BE2C (cell line): Measurements from ENCODE around the gene SMARCD3. TPM values are rescaled to one million over a fixed set of nuclear protein-coding genes. Genes with fewer than 3 reads are reported as not detected.
A peak's percentile ranks its signal among the peaks of the same experiment; 100 is the strongest.

ENCODE experiments used
- DNase-seq: peaks from one replicate; pipeline ENCODE4 v3.0.0-alpha.2; 2020
- H3K27me3 ChIP-seq: fragments of 250-450 bp; sonication (Bioruptor Pico); 2 replicates; pipeline ENCODE4 v1.5.1; 2020; ENCODE audit warnings: mild to moderate bottlenecking
- H3K36me3 ChIP-seq: fragments of 250-450 bp; sonication (Bioruptor Pico); 2 replicates; pipeline ENCODE4 v1.5.1; 2020; ENCODE audit warnings: mild to moderate bottlenecking
- H3K4me1 ChIP-seq: fragments of 250-450 bp; sonication (Bioruptor Pico); 2 replicates; pipeline ENCODE4 v1.5.1; 2020
- H3K4me3 ChIP-seq: 2 replicates; pipeline ENCODE4 v1.5.1; 2011; ENCODE audit warnings: low read depth, low read length
- H3K9me3 ChIP-seq: fragments of 250-450 bp; sonication (Bioruptor Pico); 2 replicates; pipeline ENCODE4 v1.5.1; 2020
- polyA plus RNA-seq: library from polyadenylated mRNA; unstranded; fragments of >200 nt; gene quantifications from one replicate; pipeline ENCODE4 v1.2.1, GENCODE V29; 2012; ENCODE audit warnings: low read depth, missing spikeins; ENCODE audit not compliant: insufficient read length, insufficient read depth
- TF ChIP-seq, protein P1 (sequence below): IDR thresholded peaks from 2 replicates; pipeline ENCODE4 v1.5.1; 2012; ENCODE audit warnings: mild to moderate bottlenecking, low read depth, low read length

The SMARCD3 gene
- polyA plus RNA-seq: 30.0 TPM

DNA sequence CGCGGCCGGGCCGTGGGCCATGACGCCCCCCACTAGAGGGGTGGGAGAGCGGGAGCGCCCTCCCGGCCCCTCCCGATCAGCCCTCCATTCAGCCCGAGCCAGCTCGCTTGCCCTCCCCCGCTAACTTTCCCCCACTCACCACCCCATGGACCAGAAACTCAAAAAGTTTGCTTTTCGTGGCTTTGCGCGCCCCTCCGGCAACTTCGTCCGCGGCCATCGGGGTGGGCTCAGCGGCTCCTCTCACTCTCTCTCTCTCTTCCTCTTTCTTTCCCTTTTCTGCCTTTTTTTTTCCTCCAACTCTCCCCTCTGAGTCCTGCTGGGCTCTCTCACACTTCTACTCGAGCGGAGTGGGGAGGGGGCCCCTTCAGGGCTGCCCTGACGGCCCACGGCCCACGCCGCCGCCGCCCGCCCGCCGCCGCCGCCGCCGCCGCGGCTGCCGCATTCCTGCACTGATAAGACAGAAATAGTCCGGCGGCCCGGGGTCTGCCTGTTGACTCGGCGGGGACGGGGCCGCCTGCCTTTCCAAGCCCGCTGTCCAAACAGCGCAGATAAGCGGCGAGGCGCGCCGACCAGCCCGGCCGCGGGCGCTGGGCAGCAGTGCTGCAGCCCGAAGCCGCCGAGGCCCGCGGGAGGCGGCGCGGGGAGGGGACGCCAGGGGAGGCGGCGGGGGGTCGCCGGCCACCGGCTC, at the start of gene SMARCD3:
Gene SMARCD3 (minus strand): TSS at position 349 of the 688 bp plus-strand sequence. CDS start 132 bp downstream, at position 217.
- TF ChIP-seq, protein P1, sequence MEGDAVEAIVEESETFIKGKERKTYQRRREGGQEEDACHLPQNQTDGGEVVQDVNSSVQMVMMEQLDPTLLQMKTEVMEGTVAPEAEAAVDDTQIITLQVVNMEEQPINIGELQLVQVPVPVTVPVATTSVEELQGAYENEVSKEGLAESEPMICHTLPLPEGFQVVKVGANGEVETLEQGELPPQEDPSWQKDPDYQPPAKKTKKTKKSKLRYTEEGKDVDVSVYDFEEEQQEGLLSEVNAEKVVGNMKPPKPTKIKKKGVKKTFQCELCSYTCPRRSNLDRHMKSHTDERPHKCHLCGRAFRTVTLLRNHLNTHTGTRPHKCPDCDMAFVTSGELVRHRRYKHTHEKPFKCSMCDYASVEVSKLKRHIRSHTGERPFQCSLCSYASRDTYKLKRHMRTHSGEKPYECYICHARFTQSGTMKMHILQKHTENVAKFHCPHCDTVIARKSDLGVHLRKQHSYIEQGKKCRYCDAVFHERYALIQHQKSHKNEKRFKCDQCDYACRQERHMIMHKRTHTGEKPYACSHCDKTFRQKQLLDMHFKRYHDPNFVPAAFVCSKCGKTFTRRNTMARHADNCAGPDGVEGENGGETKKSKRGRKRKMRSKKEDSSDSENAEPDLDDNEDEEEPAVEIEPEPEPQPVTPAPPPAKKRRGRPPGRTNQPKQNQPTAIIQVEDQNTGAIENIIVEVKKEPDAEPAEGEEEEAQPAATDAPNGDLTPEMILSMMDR: no peak
- DNase-seq: peak; percentile 69
- peaks cover 4% of the 10 kb centered on the region for H3K27me3 ChIP-seq
- H3K4me1 ChIP-seq: peaks cover 20% of the 10 kb centered on the region
- peak within 1 kb of the TSS; percentile 63 for H3K4me3 ChIP-seq
- H3K9me3 ChIP-seq: no peaks in the 10 kb centered on the region
- H3K36me3 ChIP-seq: no peaks in the 10 kb centered on the region

DNA sequence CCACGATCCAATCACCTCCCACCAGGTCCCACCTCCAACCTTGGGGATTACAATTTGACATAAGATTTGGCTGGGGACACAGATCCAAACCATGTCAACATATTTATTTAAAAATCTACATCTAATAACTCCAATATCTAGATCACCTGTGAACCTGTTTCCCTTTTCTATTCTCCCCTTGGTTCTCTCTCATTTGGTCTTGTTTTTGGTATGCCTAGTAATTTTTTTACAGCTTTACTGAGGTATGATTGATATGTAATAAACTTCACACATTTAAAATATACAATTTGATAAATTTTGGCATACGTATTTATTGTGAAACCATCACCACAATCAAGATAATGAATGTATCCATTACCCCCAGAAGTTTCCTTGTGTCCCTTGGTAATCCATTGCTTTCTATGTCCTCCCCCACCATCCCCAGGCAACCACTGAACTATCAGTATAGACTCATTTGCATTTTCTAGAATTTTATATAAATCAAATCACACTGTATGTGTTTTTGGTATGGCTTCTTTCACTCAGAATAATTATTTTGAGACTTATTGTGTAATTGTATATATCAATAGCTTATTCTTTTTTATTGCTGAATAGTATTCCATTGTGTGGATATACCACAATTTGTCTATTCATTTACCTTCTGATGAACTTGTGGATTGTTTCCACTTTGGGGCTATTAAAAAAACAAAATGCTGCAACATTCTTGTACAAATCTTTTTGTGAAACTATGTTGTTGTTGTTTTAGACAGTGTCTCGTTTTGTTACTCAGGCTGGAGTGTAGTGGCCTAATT, 47.9 kb upstream of the SMARCD3 start:
- no peak overlapping the region for H3K4me3 ChIP-seq
- H3K9me3 ChIP-seq: peaks cover 5% of the 10 kb centered on the region; the same call in 1 of the 2 replicates
- TF ChIP-seq, protein P1: no peak

DNA sequence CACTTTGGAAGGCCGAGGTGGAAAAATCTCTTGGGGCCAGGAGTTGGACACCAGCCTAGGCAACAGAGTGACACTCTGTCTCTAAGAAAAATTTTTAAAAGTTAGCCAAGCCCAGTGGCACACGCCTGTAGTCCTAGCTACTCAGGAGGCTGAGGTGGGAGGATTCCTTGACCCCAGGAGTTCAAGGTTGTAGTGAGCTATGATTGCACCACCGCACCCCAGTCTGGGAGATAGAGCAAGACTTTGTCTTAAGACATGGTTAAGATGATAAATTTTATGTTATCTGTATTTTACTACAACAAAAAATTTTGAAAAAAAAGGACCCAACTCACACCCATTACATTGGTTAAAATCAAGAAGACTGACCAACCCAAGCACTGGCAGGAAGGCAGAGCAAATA, 44.4 kb upstream of the SMARCD3 start:
- H3K9me3 ChIP-seq: 0 out of 2 replicates have a peak, but pooled peaks cover 5% of the 10 kb centered on the region
- TF ChIP-seq, protein P1: no peak
- H3K4me1 ChIP-seq: no peaks in the 10 kb centered on the region
- H3K27me3 ChIP-seq: peaks cover 18% of the 10 kb centered on the region; the same call in 1 of the 2 replicates
- no peaks in the 10 kb centered on the region for H3K36me3 ChIP-seq
- H3K4me3 ChIP-seq: no peak overlapping the region
- no peak for DNase-seq

More for the DNA sequence above, 47.9 kb upstream of the SMARCD3 start:
- peaks cover 14% of the 10 kb centered on the region for H3K27me3 ChIP-seq
- no peaks in the 10 kb centered on the region for H3K4me1 ChIP-seq
- no peak for DNase-seq
- H3K36me3 ChIP-seq: no peaks in the 10 kb centered on the region

DNA sequence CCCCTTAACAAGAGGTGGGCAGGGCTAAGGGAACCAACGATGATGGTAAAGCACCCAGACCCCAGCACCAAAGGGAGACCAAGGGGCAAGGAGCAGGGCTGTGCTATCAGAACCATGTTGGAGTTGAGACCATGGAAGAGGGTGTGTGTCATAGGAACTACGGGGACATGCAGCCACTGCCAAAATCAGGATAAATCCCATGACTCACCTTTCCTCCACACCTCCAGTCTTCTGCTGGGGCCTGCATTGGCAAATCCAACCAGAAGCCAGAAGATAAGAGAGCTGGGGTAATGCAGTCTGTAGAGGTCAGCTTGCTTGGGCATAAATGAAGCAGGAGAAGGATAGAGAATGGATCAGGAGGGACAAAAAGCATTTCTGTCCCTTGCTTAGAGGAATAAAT, 42.7 kb upstream of the SMARCD3 start:
- Histone ChIP-seq H3K4me1 (no peaks in the 10 kb centered on the region), H3K4me3 (no peak overlapping the region), H3K9me3 (no peaks in the 10 kb centered on the region), H3K36me3 (no peaks in the 10 kb centered on the region), H3K27me3 (peaks cover 18% of the 10 kb centered on the region)
- no peak for DNase-seq
- TF ChIP-seq, protein P1: no peak

DNA sequence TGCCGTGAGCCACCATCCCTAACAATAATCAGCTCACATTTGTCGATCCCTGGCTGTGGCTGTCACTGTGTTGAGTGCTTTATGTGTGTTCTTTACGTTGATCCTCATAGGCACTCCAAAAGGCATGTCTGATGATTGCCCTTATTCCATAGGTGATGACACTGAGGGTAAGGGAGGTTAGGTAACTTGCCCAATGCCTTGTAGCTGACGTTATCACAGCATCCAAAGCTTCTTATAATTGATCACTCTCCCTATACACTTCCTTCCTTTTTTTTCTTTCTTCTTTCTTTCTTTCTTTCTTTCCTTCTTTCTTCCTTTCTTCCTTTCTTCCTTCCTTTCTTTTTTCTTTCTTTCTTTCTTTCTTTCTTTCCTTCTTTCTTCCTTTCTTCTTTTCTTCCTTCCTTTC, 41.9 kb upstream of the SMARCD3 start:
- Histone ChIP-seq H3K4me1 (no peaks in the 10 kb centered on the region), H3K9me3 (no peaks in the 10 kb centered on the region), H3K27me3 (peaks cover 18% of the 10 kb centered on the region), H3K36me3 (no peaks in the 10 kb centered on the region), H3K4me3 (no peak overlapping the region)
- TF ChIP-seq, protein P1: no peak
- DNase-seq: no peak
